NOMO-1 (cell line): Measurements from ENCODE around the gene ARID1B.

ENCODE experiments used
- DNase-seq, 2 experiments: peaks; one replicate each; lab custom pipeline; 2025; ENCODE audit not compliant: unreplicated experiment in 2 of 2; lab: John Stamatoyannopoulos, UW

The ARID1B gene

GRCh38 chr6:157193443-157193996, 416.3 kb downstream of the ARID1B start:
- no peak for DNase-seq

- no peak for DNase-seq
Observed at GRCh38 chr6:157194110-157194509, 416.9 kb downstream of the ARID1B start.

- no peak for DNase-seq
Observed at GRCh38 chr6:157194643-157195042, 417.5 kb downstream of the ARID1B start.

GRCh38 chr6:157196391-157196790, 419.2 kb downstream of the ARID1B start:
- DNase-seq: no peak

- DNase-seq: no peak
Observed at GRCh38 chr6:157198425-157199279, 421.5 kb downstream of the ARID1B start.

- no peak for DNase-seq
Observed at GRCh38 chr6:157200117-157200516, 422.9 kb downstream of the ARID1B start.

GRCh38 chr6:157200611-157201010, 423.4 kb downstream of the ARID1B start:
- DNase-seq: no peak

GRCh38 chr6:157201083-157201482, 423.9 kb downstream of the ARID1B start:
- no peak for DNase-seq

- DNase-seq: no peak
Observed at GRCh38 chr6:157203312-157203744, 426.1 kb downstream of the ARID1B start.

- DNase-seq: no peak
Observed at GRCh38 chr6:157203764-157204163, 426.6 kb downstream of the ARID1B start.

GRCh38 chr6:157205473-157206358, 428.5 kb downstream of the ARID1B start:
- DNase-seq: no peak

GRCh38 chr6:157206359-157206815, 429.2 kb downstream of the ARID1B start:
- DNase-seq: no peak

GRCh38 chr6:157207521-157208076, 430.4 kb downstream of the ARID1B start:
- no peak for DNase-seq

GRCh38 chr6:157209865-157210530, 432.8 kb downstream of the ARID1B start:
- DNase-seq: no peak

GRCh38 chr6:157210954-157211353, 433.8 kb downstream of the ARID1B start:
- no peak for DNase-seq

- no peak for DNase-seq
Observed at GRCh38 chr6:157211603-157212455, 434.7 kb downstream of the ARID1B start.

- no peak for DNase-seq
Observed at GRCh38 chr6:157213426-157213825, 436.2 kb downstream of the ARID1B start.

GRCh38 chr6:157213907-157214565, 436.9 kb downstream of the ARID1B start:
- DNase-seq: no peak

- no peak for DNase-seq
Observed at GRCh38 chr6:157215717-157216116, 438.5 kb downstream of the ARID1B start.
